ENCODE data around the gene SURF6. TPM values are rescaled to one million over a fixed set of nuclear protein-coding genes. Genes with fewer than 3 reads are reported as not detected.

The SURF6 gene
- total RNA-seq, 1 donor from 2014 or later, result 5.3 TPM

- Histone ChIP-seq H3K4me3 (no peak overlapping the region), H3K27me3 (no peaks in the 10 kb centered on the region), H3K36me3 (peaks cover 27 to 45% of the 10 kb centered on the region in 2 donors), H3K4me1 (peaks cover 10 to 16% of the 10 kb centered on the region in 2 donors), H3K9me3 (no peaks in the 10 kb centered on the region), H3K27ac (no peak overlapping the region)
- TF ChIP-seq CTCF (IDR thresholded peaks at IDR 0.05), result no peak
- DNase-seq (ENCODE audit: low spot score in 2 of 2), result no peak
- intact Hi-C loops (cut with DNase I), result loop anchor here (5.0 kb wide), 2 partner anchors 58 to 128 kb away; partner anchors contain the start of gene REXO4
These were observed 23.6 kb upstream of the SURF6 start for GRCh38 chr9:133359399-133360175.

- TF ChIP-seq CTCF (IDR thresholded peaks at IDR 0.05), result no peak
- H3K4me3 ChIP-seq, result no peak overlapping the region
- H3K27ac ChIP-seq, result no peak overlapping the region
- intact Hi-C loops (cut with DNase I), result loop anchor here (2.0 to 5.0 kb wide), 3 partner anchors 19 to 130 kb away; partner anchors contain the start of genes REXO4, STKLD1 and SURF4
- H3K36me3 ChIP-seq, result peaks cover 18 to 28% of the 10 kb centered on the region in 2 donors
- no peaks in the 10 kb centered on the region for H3K9me3 ChIP-seq
- H3K27me3 ChIP-seq, result no peaks in the 10 kb centered on the region
- H3K4me1 ChIP-seq, result peaks cover 10 to 16% of the 10 kb centered on the region in 2 donors
- DNase-seq (ENCODE audit: low spot score in 2 of 2), result no peak
These were observed 21.7 kb upstream of the SURF6 start for GRCh38 chr9:133357656-133358055.

- H3K9me3 ChIP-seq, result no peaks in the 10 kb centered on the region
- intact Hi-C loops (cut with DNase I), result loop anchor here (1.0 to 5.0 kb wide), 5 partner anchors 8 to 131 kb away; partner anchors contain the start of genes MED22, REXO4, RPL7A and STKLD1
- no peaks in the 10 kb centered on the region for H3K27me3 ChIP-seq
- H3K27ac ChIP-seq, result peak within 1 kb of the TSS; percentile 47 to 72
- H3K36me3 ChIP-seq, result peaks cover 19 to 28% of the 10 kb centered on the region in 2 donors
- H3K4me1 ChIP-seq, result peaks cover 10 to 16% of the 10 kb centered on the region in 2 donors
- TF ChIP-seq CTCF (IDR thresholded peaks at IDR 0.05), result no peak
- H3K4me3 ChIP-seq, result peak within 1 kb of the TSS; percentile 70 to 87
- DNase-seq (ENCODE audit: low spot score in 2 of 2), result peak; percentile 52 to 92
These were observed 20.6 kb upstream of the SURF6 start, which contains the start of the genes SURF1 and SURF2 for GRCh38 chr9:133356391-133357091. TSS of gene SURF1 (minus strand) at chr9:133356487. CDS start at chr9:133356453, 34 bp downstream. TSS of gene SURF2 (plus strand) at chr9:133356550. CDS start at chr9:133356593, 43 bp downstream.

GRCh38 chr9:133355881-133356357 lies 19.9 kb upstream of the SURF6 start:
- DNase-seq (ENCODE audit: low spot score in 2 of 2), result no peak
- no peak for TF ChIP-seq CTCF (IDR thresholded peaks at IDR 0.05)
- intact Hi-C loops (cut with DNase I), result loop anchor here (1.0 to 5.0 kb wide), 5 partner anchors 8 to 131 kb away; partner anchors contain the start of genes MED22, REXO4, RPL7A and STKLD1
- Histone ChIP-seq H3K9me3 (no peaks in the 10 kb centered on the region), H3K4me3 (peak overlapping the region; percentile 70 to 87), H3K27me3 (no peaks in the 10 kb centered on the region), H3K36me3 (peaks cover 24 to 28% of the 10 kb centered on the region in 2 donors), H3K27ac (peak overlapping the region; percentile 47 to 72), H3K4me1 (peaks cover 10 to 16% of the 10 kb centered on the region in 2 donors)

GRCh38 chr9:133354766-133355165 lies 18.8 kb upstream of the SURF6 start:
- Histone ChIP-seq H3K4me3 (no peak overlapping the region), H3K9me3 (no peaks in the 10 kb centered on the region), H3K27ac (no peak overlapping the region), H3K4me1 (peaks cover 10 to 16% of the 10 kb centered on the region in 2 donors), H3K36me3 (peaks cover 34 to 36% of the 10 kb centered on the region in 2 donors), H3K27me3 (no peaks in the 10 kb centered on the region)
- intact Hi-C loops (cut with DNase I), result loop anchor here (5.0 kb wide), 2 partner anchors 63 to 133 kb away; partner anchors contain the start of gene REXO4
- no peak for DNase-seq (ENCODE audit: low spot score in 2 of 2)
- no peak for TF ChIP-seq CTCF (IDR thresholded peaks at IDR 0.05)
